Breast epithelium (tissue), 3 donors: ENCODE measurements around the gene DENND5B.

Experiments used
- CTCF ChIP-seq, 3 donors: fragments of 450-650 bp; IDR thresholded peaks; one replicate each; pipeline ENCODE4 v1.5.1; 2016 to 2017; ENCODE audit warnings: antibody characterized with exemption in 3 of 3, mild to moderate bottlenecking in 3 of 3, moderate library complexity in 3 of 3
- POLR2A ChIP-seq: fragments of 450-650 bp; IDR thresholded peaks from one replicate; pipeline ENCODE4 v1.6.1; 2016; ENCODE audit warnings: antibody characterized with exemption, mild to moderate bottlenecking, moderate library complexity
- POLR2AphosphoS5 ChIP-seq, 3 donors: sonication (generic); formaldehyde crosslinking; IDR thresholded peaks; one replicate each; pipeline ENCODE4 v1.6.1; 2017; ENCODE audit warnings: antibody characterized with exemption in 3 of 3

- TF ChIP-seq CTCF (IDR thresholded peaks at IDR 0.05): no peak
- TF ChIP-seq POLR2AphosphoS5 (IDR thresholded peaks at IDR 0.05): no peak
- TF ChIP-seq POLR2A: no peak
Measured at GRCh38 chr12:31510034-31510433, 80.9 kb downstream of the DENND5B start.
